GM21737 (cell line): ENCODE results near the gene GNB2.

ENCODE experiments used
- ATAC-seq: cut with Tn5 transposase; IDR thresholded peaks from one replicate; pipeline ENCODE4 v1.9.1; 2021; ENCODE audit warnings: mild to moderate bottlenecking, moderate library complexity; ENCODE audit not compliant: unreplicated experiment

Gene GNB2

DNA sequence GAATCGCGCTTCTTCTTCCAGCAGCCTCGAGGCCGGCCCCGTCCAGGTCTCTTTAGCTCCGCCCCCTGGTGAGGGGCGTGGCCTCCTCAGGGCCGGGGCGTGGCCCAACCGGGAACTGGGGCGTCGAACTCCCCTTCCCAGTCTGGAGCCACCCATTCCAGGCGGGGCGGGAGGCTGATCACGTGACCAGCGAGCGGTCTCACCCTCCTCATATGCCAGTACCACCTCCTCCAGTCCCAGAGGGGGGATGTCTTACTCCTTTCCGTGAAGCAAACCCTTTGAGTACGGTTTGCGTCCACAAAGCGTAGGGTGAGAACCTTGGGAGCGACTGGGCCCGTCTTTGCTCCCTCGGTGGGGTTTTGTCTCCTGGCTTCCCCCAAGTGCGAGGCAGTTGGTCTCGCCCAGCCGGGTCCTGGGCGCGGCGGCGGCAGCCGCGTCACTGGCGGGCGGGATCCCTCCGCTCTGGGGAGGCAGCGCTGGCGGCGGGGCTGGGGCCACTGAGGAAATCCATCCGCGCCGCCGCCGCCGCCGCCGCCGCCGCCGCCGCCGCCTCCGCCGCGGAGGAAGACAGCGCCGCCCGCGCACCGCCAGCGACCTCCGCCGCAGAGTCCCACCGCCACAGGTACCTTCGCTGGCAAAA, at the start of gene GNB2:
GNB2 (plus strand) TSS at position 439 of the 640 bp plus-strand sequence. CDS start 2,526 bp downstream, outside the sequence.
- peak; percentile 51 for ATAC-seq

DNA sequence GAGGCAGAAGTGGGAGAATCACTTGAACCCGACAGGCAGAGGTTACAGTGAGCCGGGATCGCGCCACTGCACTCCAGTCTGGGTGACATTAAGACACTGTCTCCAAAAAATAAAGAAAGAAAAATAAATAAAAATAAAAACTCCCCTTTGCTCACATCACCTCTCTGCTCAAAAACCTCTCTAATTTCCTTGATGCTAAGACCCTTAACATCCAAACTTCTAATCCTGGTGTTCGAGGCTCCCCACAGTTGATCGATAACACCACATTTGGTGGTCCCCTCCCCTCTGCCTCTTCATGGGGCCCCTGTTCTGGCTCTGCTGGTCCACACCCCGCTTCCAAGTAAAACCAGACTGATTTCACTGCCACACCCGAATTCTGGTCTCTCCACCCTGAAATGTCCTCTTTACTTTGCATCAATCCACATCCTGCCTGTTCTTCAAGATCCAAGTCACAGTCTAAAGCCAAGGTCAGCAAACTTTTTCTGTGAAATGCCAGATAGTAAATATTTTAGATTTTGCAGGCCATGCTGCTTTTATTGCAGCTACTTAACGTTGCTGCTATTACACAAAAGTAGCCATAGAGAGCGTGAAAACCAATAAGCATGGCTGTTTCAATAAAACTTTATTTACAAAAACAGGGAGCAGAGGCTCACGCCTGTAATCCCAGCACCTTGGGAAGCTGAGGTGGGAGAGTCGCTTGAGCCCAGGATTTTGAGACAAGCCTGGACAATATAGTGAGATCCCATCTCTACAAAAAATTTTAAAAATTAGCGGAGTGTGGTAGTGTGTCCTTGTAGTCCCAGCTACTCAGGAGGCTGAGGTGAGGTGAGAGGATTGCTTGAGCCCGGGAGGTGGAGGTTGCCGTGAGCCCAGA, 49.4 kb upstream of the GNB2 start:
- ATAC-seq, result no peak

DNA sequence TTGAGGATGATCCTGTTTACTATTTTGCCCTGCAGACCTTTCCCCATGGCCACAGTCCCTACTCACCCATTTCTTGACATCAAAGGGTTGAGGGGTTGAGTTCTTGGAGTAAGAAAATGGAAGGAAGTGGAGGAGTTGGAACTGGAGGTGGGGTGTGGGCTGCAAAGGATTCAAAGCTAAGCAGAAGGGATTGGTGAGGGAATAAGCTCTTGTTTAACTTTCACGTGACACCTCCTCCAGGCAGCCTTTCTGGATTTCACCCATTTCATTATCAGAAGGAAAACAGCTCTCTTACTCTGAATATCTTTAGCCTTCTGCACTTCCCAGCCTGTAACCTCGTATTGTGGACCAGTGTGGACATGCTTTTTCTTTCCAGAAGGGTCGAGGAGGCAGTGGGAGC, 47.5 kb upstream of the GNB2 start:
- ATAC-seq, result no peak

DNA sequence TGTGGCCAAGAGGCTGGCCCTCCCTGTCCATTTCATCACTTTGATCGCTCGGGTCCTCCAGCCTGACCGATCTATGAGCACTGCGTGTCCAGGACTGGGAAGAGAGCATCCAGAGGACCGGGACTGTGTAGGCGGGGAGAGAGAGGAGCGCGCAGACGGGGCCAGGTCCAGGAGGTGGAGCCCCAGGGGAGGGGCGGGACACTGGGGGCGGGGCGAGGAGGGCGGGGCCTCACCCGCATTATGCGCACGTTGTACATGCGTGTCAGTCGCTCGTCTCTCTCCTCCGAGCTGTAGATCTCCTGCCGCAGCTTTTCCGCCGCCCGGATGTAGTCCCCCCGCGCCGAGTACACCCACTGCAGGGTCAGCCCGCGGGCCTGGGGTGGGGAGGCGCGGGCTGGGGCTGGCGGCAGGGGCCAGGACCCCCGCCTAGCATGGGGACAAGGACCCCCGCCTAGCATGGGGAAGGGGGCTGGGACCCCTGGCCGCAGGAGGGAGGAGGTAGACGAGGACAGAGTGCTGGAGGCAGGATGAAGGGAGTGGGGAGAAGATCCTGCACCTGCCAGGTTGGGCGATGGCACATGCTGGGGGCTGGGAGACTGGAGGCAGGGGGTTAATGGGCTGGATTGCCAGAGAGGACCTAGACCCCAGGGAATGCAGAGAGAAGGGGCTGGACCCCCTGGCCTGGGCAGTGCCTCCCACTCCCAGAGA, 46.9 kb upstream of the GNB2 start:
- peak; percentile 84 for ATAC-seq

DNA sequence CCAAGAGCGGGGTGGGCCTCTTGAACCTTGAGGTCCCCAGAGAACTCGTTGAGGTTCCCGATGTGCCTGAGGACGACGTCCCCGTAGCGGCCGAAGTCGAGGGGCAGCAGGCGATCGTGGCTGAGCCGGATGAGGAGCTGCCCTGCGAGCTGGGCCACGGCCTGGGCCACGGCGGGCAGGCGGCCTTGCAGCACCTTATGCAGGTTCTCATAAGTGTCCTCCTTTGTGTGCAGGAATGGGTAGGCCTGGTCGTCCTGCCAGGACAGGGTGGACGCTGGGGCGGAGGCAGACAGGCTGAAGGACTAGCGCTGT, 46.3 kb upstream of the GNB2 start:
- no peak for ATAC-seq

DNA sequence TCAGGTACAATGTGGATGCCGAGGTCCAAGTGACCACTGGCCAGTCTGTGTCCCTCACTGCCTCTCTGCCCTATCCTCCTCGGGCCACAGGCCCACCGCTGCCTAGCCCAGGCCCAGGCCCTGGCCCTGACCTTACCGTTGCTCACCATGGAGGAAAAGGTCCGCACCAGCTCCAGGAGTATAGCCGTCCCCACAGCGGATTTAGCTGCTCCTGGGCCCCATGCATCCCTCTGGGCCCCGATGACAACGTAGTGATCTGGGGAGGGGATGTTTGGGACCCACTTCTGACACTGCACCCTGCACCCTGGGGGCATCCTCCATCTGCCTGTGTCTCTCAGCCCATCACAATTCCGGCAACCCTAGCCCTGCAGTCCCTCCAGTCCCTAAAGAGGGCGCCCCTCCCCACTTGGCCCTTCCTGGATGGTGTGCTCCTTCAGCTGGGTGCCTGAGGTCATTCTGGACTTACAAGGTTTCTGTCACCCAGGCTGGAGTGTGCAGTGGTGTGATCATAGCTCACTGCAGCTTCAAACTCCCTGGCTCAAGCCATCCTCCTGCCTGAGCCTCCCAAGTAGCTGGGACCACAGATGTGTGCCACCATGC, 44.3 kb upstream of the GNB2 start:
- ATAC-seq, result no peak

DNA sequence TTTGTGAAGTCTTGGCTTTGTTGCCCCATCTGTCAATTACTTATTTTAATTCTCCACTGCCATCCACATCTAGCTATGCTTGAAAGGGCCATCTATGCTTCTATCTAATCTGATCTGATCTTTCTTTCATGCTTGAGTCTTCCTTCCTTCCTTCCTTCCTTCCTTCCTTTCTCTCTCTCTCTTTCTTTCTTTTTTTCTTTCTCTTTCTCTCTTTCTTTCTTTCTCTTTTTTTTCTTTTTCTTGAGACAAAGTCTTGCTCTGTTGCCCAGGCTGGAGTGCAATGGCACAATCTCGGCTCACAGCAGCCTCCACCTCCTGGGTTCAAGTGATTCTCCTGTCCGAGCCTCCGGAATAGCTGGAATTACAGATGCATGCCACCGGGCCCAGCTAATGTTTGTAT, 43.5 kb upstream of the GNB2 start:
- no peak for ATAC-seq

DNA sequence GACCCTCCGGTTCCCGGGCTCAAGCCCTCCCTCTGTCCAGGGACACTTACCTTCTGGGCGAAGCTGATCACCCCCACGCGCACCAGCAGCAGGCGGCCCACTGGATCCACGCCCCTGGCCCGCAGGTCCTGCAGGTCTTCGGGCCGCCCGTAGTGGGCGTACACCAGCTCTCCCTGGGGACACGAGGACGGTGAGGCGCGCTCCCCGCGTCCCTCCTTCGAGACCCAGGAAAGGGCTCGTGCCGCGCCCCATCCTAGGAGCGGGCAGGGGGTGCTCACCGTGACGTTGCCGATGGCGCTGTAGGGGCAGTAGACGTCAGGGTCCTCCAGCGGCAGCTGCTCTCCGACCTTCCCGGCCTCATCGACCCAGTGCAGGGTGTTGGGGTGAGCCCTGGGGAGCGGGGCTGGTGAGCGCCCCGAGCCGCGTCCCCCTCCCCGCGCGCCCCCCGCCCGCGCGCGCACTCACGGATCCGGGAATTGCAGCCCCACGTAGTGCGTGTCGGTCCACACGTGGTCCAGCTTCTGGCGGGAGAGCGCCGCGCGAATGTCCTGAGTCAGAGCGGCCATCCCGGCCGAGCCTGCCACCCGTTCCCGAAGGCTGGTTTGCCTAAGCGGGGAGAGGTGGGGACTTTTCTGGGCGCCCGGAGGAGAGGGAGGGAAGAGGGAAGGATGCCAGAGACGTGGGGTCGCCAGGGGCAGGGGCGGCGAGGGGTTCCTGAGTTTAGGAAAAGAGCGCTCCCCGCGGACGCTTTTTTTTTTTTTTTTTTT, 40.4 kb upstream of the GNB2 start:
- ATAC-seq, result no peak

DNA sequence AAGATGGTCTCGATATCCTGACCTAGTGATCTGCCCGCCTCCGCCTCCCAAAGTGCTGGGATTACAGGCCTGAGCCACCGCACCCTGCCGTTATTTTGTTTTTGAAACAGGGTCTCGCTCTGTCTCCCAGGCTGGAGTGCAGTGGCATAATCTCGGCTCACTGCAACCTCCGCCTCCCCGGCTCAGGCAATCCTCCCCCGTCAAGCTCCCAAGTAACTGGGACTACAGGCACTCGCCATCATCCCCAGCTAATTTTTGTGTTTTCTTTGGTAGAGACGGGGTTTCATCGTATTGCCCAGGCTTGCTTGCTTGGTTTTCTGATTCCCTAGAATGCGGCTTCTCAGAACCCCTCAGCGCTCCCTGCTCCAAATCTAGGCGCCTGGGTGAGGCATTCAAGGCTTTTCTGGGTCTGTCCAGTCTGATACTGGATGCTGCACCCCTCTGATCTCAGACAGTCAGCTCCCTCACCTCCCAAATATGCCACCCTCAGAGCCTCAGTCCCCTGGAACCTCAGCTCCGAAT, 33.5 kb upstream of the GNB2 start:
- no peak for ATAC-seq

DNA sequence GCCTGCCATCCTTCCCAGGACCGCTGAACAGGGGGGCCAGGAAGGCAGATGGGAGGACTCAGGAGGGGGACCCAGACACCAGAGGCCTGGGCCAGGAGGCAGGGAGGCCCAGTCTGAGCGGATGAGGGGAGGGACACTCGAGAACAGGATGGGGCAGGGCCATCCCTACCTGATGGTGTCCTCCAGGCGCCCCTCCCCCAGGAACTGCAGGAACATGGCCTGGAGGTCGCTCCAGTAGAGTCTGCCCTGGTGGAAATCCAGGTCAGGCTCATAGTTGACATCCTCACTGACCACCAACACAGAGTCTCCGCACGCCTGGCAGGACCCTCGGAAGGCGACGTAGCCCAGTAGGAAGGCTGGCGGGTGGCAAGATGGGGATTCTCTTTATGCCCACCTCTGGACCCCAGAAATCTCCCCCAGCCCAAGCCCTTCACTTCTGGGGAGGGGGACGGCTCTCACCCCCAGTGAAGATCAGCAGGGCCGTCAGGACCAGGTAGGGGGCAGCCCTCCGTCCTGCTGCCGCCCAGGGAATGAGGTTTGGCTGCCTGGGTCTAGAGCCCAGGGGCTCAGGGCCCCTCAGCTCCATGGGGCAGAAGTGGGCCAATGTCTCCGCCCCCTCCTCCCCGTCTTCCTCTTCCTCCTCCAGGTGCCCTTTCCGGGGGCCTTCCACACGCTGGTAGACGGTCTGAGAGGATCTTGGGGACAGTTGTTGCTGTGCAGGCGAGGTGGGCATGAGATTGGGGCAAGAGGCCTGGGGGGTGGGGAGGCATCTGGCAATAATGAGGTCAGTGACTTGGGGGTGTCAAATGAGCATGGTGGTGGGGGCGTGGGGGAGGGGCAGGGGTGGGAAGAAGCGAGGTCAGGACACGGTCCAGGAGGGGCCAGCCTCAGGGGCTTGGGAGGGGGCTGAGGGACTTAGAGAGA, 32.8 kb upstream of the GNB2 start:
- ATAC-seq, result no peak

DNA sequence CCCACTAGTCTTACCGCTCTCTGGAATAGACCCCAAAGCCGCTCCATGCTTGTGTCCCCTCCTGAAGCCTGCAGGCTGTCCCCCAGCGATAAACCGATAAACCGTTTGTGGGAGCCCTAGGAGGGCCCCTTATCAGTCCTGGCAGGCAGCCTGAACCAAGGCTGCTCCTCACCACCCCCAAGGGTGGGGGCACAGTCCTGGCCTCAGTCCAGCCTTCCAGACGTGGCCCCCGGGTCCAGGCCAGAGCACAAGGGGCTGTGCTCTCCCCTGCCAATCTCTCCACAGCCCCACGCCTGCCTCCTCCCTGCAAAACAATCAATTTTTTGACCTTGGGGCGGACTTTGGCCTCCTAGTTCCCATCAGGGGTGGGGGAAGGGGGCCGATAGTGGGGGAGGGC, 32.1 kb upstream of the GNB2 start, which contains the start of gene TFR2:
TFR2 (minus strand) TSS at position 90 of the 397 bp plus-strand sequence; CDS start at position 47, 43 bp downstream.
- ATAC-seq, result no peak

DNA sequence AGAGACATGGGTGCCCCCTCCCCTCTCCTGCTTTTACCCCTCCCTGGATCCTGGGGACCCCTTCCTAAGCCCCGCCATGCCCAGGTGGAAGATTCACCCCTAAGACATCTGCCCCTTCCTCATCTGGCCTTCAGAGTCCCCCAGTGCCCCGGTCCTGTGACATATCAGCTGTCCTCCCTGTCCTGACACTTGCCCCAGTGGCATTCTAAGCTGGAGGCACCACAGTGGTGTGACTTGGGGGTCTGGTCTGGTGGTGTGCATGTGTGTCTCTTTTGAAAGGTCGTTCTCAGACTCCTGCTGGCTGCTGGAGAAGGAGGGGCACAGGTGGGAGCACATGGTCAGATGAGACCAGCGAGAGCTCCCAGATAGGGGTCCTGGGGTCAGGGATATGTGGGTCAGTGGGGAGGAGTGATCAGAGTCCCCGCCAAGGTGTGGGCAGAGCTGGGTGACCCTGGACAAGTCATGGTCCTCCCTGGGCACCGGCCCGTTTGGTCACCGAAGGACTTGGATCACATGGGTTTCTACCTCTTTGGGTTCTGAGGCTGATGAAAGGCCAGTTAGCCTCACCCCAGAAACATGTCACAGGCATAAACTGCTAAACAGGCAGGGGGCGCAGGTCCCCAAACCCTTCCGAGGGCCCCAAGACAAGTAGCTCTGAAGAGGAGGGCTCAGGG, 31.5 kb upstream of the GNB2 start:
- no peak for ATAC-seq

DNA sequence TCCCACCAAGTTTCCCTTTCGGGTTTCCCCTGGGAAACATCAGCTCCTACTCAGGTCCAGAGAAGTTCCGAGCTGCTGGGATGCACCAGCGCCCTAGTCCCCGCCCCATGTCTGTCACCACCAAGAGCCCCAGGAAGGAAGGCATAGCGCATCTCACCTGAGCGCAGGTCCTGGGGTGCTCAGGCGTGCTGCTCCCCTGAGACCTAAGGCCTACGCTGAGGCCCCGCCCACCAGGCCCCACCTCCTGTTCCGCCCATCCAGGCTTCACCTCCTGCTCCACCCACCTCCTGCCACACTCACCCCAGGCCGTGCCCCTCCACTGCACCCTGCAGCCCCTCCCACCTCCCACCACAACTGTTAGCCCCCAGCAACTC, 31.0 kb upstream of the GNB2 start:
- ATAC-seq, result no peak

DNA sequence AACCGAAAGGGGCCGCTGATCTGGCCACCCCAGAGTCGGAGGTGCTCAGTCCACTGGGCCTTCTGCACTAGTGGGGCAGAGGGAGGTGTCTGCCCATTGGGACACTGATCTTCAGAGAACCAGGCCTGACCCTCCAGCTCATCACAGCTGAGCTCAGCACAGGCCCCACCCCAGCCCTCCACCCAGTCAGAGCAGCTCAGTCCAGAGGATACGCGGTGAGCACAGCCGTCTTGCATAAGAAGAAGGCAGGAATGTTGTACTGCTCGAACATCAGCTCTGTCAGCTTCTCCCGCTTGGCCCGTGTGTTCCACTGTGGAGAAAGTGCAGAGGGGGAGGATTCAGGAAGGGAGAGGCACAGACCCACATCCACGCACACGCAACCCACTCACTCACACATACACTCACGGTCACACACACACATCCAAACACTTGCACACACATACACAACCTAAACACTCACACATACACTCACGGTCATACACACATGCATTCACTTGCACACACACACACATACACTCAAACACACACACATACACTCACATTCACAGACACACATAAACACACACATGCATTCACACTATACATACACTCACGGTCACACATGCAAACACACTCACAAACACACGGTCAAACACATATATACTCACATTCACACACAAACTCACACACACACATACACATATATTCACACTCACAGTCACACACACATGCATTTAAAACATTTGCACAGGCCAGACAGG, 23.5 kb upstream of the GNB2 start:
- ATAC-seq, result no peak

DNA sequence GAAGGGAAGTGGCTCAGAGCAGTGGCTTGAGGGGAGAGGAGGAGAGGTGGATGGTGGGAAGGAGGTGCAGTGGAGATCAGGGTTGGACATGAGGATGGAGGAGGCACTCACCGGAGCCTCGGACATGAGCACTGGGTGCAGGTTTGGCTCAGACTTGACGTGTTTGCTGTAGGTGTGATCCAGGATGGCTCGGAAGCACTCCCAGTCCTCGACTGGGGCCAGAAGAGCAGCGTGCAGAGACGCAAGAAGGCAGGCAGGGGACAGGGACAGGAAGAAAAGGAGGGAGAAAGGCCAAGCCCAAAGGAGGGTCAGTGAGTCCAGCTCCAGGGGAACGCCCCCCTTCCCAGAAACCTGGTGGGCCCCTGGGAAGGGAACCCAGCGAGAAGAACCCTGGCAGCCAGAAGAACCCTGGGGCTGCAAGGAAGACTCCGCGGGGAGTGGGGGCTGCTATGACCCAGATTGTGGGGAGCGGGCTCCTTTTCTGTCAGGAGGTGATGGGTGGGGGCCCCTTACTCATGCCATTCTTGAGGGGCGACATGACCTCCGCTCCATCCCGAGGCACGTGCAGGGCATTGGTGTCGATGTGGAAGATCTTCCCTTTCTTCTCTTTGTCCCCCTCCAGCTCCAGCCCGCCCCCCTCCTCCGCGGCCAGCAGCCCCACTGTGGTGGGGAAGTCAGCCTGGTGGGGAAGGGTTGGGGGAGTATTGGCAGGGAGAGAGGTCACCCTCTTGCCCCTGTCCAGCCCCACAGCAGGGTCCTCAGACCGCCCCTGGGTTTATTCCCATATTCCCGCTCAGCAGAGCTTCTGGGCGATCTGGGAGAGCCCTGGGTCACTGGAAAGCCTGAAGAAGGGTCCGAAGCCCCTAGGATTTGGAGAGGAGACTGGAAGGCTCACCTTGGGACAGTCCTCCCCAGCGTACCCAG, 18.4 kb upstream of the GNB2 start:
- ATAC-seq, result no peak

DNA sequence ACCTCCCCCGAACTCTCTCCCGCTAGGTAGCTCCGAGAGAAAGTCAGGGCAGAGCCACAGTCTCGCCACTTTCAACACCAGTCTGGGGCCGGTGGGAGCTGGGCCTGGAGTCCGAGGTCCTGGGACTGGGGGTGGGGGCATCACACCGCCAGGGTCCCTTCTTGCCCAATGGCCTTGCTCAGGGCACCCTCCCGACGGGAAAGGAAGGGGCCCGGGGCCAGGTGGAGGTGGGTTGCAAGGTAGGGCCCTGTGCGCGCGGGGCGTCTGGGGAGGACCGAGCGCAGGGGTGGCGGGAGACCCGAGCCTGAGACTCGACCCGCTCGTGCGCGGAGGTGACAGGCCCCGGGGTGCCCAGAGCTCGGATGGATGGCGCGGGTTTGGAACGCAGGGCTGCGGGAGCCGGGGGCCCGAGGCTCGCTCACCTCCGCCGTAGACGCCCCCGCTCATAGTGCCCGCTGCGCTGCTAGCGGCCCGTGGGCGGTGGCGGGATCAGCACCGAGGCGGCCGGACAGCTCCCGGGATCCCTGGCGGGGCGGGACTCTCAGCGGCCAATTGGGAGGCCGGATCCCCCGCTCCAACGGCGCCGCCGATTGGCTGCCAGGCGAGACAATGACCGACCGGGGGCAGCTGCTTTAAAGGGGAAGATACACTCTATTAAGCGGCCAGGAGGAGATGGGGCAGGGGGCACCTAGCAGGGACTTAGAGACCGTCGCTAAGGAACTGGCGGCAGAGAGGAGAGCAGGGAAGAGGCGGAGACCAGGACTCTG, 17.4 kb upstream of the GNB2 start, which contains the start of gene ACTL6B:
ACTL6B (minus strand) TSS at position 541 of the 767 bp plus-strand sequence; CDS start at position 447, 94 bp downstream.
- no peak for ATAC-seq
